Cardiac fibroblast (primary cell): ENCODE measurements around the gene DDI2.

Experiments
- DNase-seq, 2 donors: peaks; one replicate each; pipeline versions ENCODE4 v3.0.0 to v3.0.0-alpha.2; 2010; ENCODE audit warnings: low read depth in 2 of 2
- H3K4me3 ChIP-seq, 2 donors: replicated peaks in 1 of 2; 1 replicate in 1 of 2; 2 replicates in 1 of 2; pipeline ENCODE4 v1.5.1; 2011; ENCODE audit warnings: low read depth in 2 of 2, low read length in 2 of 2, mild to moderate bottlenecking in 2 of 2, moderate library complexity in 1 of 2
- TF ChIP-seq, protein P1 (sequence below): IDR thresholded peaks from one replicate; pipeline ENCODE4 v1.5.1; 2011; ENCODE audit warnings: low read depth, mild to moderate bottlenecking, low read length, inconsistent platforms

The DDI2 gene

DNA sequence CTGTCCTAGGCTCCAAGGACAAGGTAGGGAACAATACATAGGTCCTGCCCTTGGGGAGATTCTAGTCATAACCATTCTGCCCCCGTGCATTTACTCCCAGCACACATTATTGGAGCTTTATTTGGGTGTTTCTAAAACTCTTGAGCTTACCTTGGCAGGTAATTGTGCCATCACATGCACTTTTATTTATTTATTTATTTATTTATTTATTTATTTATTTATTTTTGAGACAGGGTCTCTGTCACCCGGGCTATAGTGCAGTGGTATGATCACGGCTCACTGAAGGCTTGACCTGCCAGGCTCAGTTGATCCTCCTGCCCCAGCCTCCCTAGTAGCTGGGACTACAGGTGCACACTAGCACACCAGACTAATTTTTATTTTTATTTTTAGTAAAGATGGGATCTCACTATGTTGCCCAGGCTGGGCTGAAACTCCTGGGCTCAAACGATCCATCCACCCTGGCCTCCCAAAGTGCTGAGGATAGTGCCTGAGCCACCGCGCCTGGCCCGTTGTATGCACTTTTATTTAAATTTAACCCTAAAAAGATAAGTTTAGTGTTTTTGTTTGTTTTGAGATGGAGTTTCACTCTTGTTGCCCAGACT is 41.6 kb upstream of the DDI2 start:
- no peak overlapping the region for H3K4me3 ChIP-seq
- TF ChIP-seq, protein P1, sequence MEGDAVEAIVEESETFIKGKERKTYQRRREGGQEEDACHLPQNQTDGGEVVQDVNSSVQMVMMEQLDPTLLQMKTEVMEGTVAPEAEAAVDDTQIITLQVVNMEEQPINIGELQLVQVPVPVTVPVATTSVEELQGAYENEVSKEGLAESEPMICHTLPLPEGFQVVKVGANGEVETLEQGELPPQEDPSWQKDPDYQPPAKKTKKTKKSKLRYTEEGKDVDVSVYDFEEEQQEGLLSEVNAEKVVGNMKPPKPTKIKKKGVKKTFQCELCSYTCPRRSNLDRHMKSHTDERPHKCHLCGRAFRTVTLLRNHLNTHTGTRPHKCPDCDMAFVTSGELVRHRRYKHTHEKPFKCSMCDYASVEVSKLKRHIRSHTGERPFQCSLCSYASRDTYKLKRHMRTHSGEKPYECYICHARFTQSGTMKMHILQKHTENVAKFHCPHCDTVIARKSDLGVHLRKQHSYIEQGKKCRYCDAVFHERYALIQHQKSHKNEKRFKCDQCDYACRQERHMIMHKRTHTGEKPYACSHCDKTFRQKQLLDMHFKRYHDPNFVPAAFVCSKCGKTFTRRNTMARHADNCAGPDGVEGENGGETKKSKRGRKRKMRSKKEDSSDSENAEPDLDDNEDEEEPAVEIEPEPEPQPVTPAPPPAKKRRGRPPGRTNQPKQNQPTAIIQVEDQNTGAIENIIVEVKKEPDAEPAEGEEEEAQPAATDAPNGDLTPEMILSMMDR, result no peak
- no peak for DNase-seq

DNA sequence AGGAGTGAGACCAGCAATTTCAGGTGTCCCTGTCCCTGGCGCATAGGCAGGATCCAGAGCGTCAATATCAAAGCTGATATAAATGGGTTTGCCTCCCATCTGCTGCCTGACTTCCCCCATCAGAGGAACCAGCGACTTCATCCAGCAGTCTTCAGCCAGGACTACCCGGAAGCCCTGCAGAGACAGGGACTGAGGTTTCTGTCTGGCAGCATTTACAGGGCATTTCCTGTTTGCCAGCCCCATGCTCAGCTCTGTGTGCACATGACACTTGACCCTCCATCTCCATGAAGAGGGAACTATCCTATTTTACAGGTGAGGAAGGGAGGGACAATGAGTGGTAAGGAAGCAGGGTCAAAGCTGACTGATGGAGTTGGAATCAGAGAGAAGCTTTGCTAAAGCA is 39.6 kb upstream of the DDI2 start:
- no peak overlapping the region for H3K4me3 ChIP-seq
- no peak for DNase-seq
- TF ChIP-seq, protein P1, result no peak

DNA sequence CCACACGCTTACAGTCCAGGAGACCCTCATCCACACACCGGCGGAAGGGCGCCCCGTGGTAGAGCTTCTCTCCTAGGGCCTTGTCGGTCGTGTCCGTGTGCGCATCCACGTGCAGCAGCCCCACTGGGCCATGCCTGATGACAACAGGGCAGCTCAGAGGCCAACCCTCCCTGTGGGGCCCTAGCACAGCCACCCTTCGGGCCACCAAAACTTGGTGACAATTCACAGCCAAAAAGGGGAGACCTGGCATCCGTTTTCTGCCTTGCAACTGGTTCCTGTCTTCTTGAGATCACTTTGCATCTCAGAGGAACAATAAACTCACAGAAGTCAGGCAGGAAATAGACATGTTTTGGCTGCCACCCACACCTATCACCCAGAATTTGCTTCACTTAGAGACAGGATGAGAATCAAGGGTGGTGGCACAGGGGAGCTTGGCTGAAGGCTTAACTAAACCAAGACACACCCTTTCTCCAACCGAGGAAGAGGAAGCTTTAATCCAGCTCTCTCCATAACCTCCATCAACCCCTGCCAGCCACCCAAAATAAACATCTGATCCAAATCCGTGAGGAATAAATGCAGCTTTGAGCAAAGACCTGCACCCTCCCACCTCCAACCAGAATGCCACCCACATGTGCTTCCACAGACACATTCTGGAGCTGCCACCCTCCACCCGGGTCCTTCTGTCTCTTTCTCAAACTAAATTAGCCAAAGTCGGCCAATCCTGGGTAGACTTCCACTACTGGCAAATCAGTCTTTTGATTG is 38.2 kb upstream of the DDI2 start:
- no peak for DNase-seq
- TF ChIP-seq, protein P1, result no peak
- no peak overlapping the region for H3K4me3 ChIP-seq

GRCh38 chr1:15579683-15580047 is 37.6 kb upstream of the DDI2 start:
- TF ChIP-seq, protein P1, result no peak
- no peak overlapping the region for H3K4me3 ChIP-seq
- DNase-seq, result no peak

DNA sequence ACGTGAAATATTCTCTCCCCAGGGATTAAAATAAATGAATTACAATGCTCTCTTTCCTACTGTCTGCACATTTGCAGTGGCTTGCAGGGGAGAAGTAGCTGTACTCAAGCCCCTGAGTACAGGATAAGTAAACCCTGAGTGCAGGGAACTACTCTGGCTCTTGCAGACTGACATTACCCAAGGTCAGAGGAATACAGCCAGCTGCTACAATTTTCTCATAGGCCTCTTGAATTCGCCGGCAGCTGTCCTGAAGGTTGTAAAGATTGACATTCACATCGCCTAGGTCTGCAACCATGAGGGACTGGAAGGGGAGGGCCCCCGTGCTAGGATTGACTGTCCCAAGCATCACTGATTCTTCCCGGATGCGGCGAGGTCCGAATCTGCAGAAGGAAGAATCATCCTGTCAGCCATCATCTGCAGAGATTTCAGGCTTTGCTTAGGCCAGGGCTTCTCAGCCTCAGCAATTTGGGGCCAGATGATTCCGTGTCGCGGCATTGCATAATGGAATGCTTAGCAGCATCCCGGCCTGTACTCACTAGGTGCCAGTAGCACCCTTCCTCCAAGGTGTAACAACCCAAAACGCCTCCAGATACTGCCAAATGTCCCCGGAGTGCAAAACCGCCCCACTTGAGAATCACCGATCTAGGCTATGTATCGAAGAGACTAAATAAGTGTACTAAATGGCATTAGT is 34.1 kb upstream of the DDI2 start:
- no peak for DNase-seq
- no peak overlapping the region for H3K4me3 ChIP-seq
- TF ChIP-seq, protein P1, result no peak

DNA sequence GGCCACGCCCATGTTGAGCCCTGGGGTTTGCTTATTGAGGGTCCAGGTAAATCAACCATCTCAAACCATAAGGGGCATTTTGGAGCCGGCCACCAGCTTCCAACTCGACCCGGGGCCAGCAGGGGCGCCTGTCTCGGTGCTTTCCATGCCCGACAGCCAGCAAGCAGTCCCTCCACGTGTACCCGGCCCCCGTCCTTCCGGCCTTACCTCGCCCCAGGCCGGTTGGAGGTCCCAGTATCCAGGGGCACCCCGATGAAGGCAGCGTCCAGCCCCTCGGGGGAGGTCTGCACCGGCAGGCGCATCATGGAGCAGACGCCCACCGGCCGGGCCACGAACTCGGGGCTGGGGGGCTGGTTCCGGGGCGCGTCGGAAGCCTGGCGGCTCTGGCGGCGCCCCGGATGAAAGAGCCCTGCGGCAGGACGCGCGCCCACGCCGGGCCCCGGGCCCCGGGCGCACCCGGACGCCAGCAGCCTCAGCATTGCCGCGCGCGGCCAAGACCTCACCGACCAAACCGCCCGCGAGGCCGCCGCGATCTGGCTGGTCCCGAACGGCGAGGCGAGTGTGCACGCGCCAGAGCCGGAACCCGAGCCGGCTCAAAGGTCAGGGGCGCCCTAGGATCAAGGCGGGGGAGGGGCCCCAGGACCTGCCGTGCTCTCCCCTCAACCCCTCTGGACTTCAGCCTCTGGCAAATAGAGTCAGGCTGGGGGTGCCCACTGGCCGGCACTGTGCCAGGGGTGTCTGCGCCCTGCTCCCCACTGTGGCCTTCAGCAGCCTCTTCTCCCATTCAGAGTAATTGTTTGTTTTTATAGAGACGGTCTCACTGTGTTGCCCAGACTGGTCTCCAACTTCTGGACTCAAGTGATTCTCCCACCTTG is 32.5 kb upstream of the DDI2 start, which contains the start of gene AGMAT:
Gene AGMAT, minus strand, starts transcription at position 563 of the 875 bp plus-strand sequence. Its CDS starts 84 bp downstream, at position 479.
- peak within 1 kb of the TSS; percentile 39 to 50 for H3K4me3 ChIP-seq
- TF ChIP-seq, protein P1, result peak; percentile 42
- DNase-seq, result peak; percentile 31 to 32
